GM12878 (cell line): ENCODE results near the gene RPL18. TPM values are rescaled to one million over a fixed set of nuclear protein-coding genes. Genes with fewer than 3 reads are reported as not detected.

Experiments used
- ATAC-seq: fragments of 200-7000 bp; cut with Tn5 transposase; 3 replicates; pipeline ENCODE4 v1.9.1; 2020; ENCODE audit warnings: mild to moderate bottlenecking, moderate library complexity
- BruUV-seq: library from RNA; stranded (reverse); fragments of 400-500 nt; replicated peaks from 2 replicates; lab custom pipeline; 2021; lab: Mats Ljungman, UMichigan
- CTCF ChIA-PET: fragments of 300-600 bp; sonication (Branson Sonifier 250); formaldehyde crosslinking; extraction: SDS; loops from one replicate; lab custom pipeline; 2021; ENCODE audit warnings: inconsistent platforms; lab: Yijun Ruan, JAX
- POLR2A ChIA-PET: fragments of 350-600 bp; formaldehyde crosslinking; extraction: SDS; loops from one replicate; lab custom pipeline; 2021; ENCODE audit warnings: inconsistent platforms; lab: Charles Lee
- RAD21 ChIA-PET: fragments of 300-600 bp; sonication (Branson Sonifier 250); formaldehyde crosslinking; loops from one replicate; lab custom pipeline; 2023; ENCODE audit warnings: antibody characterized with exemption; ENCODE audit not compliant: unreplicated experiment; lab: Charles Lee
- SMC1A ChIA-PET: fragments of 300-600 bp; sonication (Branson Sonifier 250); formaldehyde crosslinking; loops from one replicate; lab custom pipeline; 2023; ENCODE audit not compliant: unreplicated experiment, uncharacterized antibody; lab: Charles Lee
- DNase-seq: peaks from one replicate; pipeline ENCODE4 v3.0.0-alpha.2; 2011; ENCODE audit warnings: low read depth, low spot score
- FAIRE-seq: peaks from 3 replicates; lab custom pipeline; 2011; peaks lifted over from hg19 to GRCh38; lab: Jason Lieb, UNC
- H2AFZ ChIP-seq: 2 replicates; pipeline ENCODE4 v1.6.0; 2011; ENCODE audit warnings: low read depth, low read length, control low read depth; ENCODE audit not compliant: control insufficient read depth
- H3K27ac ChIP-seq: 2 replicates; pipeline ENCODE4 v1.5.1; 2011; ENCODE audit warnings: control low read depth; ENCODE audit not compliant: control insufficient read depth, insufficient read depth
- H3K27me3 ChIP-seq, 2 experiments: replicated peaks in 1 of 2; 2 replicates each; pipeline versions ENCODE4 v1.6.0 to v1.6.1; 2011; ENCODE audit warnings: low read length in 1 of 2; ENCODE audit not compliant: control insufficient read depth in 2 of 2, insufficient read depth in 2 of 2
- H3K36me3 ChIP-seq, 2 experiments: 2 replicates each; pipeline ENCODE4 v1.5.1; 2011; ENCODE audit warnings: low read length in 1 of 2; ENCODE audit not compliant: control insufficient read depth in 2 of 2, insufficient read depth in 2 of 2
- H3K4me1 ChIP-seq: 2 replicates; pipeline ENCODE4 v1.6.1; 2011; ENCODE audit warnings: mild to moderate bottlenecking, low read length, moderate library complexity, mixed read lengths; ENCODE audit not compliant: control insufficient read depth, insufficient read depth
- H3K4me2 ChIP-seq: 2 replicates; pipeline ENCODE4 v1.6.0; 2011; ENCODE audit warnings: control low read depth; ENCODE audit not compliant: control insufficient read depth, insufficient read depth
- H3K4me3 ChIP-seq: fragments of 200-600 bp; sonication (generic); 2 replicates; pipeline ENCODE4 v1.5.1; 2016
- H3K79me2 ChIP-seq: 2 replicates; pipeline ENCODE4 v1.6.0; 2011; ENCODE audit warnings: low read length; ENCODE audit not compliant: control insufficient read depth, insufficient read depth
- H3K9ac ChIP-seq: 2 replicates; pipeline ENCODE4 v1.8.0; 2011; ENCODE audit warnings: low read length, control low read depth, mixed read lengths; ENCODE audit not compliant: control insufficient read depth, insufficient read depth
- H3K9me3 ChIP-seq: replicated peaks from 3 replicates; pipeline ENCODE4 v1.5.1; 2011; ENCODE audit warnings: mild to moderate bottlenecking, low read length; ENCODE audit not compliant: control insufficient read depth, insufficient read depth
- H4K20me1 ChIP-seq: 2 replicates; pipeline ENCODE4 v1.6.0; 2011; ENCODE audit not compliant: control insufficient read depth, insufficient read depth
- BCL3 ChIP-seq: IDR thresholded peaks from 2 replicates; pipeline ENCODE4 v1.6.1; 2011; ENCODE audit warnings: borderline replicate concordance, low read depth, mild to moderate bottlenecking, moderate library complexity, low read length; ENCODE audit not compliant: insufficient read depth, poor library complexity, severe bottlenecking
- BRCA1 ChIP-seq: IDR thresholded peaks from 2 replicates; pipeline ENCODE4 v1.6.1; 2011; ENCODE audit warnings: low read depth, low read length, improper control_type of control experiment
- EED ChIP-seq: sonication (generic); IDR thresholded peaks from 2 replicates; pipeline ENCODE4 v1.6.1; 2016; ENCODE audit warnings: antibody characterized with exemption, low read depth
- EZH2 ChIP-seq: IDR thresholded peaks from 2 replicates; pipeline ENCODE4 v1.6.1; 2012; ENCODE audit warnings: low read depth, mild to moderate bottlenecking, control low read depth, inconsistent platforms, low read length, borderline replicate concordance; ENCODE audit not compliant: control insufficient read depth
- WGBS: methylation state at CpG from one replicate; pipeline ENCODE4 v1.1.6; 2016; ENCODE audit warnings: low lambda C conversion rate; ENCODE audit not compliant: insufficient replicate concordance, insufficient coverage; ENCODE audit errors: missing lambda C conversion rate; 5-methylcytosine and 5-hydroxymethylcytosine counted together
- in situ Hi-C: fragments of 300-500 bp; cut with MboI; formaldehyde crosslinking; loops from 9 replicates; pipeline ENCODE4 v1.14.3; 2018; ENCODE audit warnings: mixed read lengths
- intact Hi-C: fragments of 100-400 bp; cut with micrococcal nuclease; formaldehyde crosslinking; loops from one replicate; pipeline ENCODE4 v1.14.2; 2022; ENCODE audit not compliant: unreplicated experiment
- polyA plus RNA-seq, 11 experiments: library from polyadenylated mRNA; depleted of rRNA in 4 of 11; unstranded in 6 of 11; stranded (reverse) in 5 of 11; fragments of >200 nt; fragmentation: Nextera tagmentation in 4 of 11; fragmentation: Illumina TruSeq in 1 of 11; extraction: Ambion mirVana in 4 of 11; extraction: Trizol in 1 of 11; gene quantifications; 1 replicate in 1 of 11; 2 replicates in 10 of 11; pipeline versions ENCODE4 v1.2.1 to v1.2.3, GENCODE V29; 2011 to 2016; ENCODE audit warnings: inconsistent platforms in 2 of 11, missing spikeins in 2 of 11, low read depth in 1 of 11
- total RNA-seq, 4 experiments: library from RNA; depleted of rRNA in 3 of 4; stranded (reverse); fragments of >200 nt in 3 of 4; fragmentation: Illumina TruSeq in 1 of 4; extraction: Trizol in 1 of 4; gene quantifications; 2 replicates each; pipeline versions ENCODE4 v1.2.1 to v1.2.3, GENCODE V29; 2013 to 2021

Gene RPL18
- total and polyA plus RNA-seq, 10 of the 15 experiments (the other 5 are each of a cell fraction or from before 2014, with no cell fraction given), result 393 to 4,267 (median 2,019) TPM

GRCh38 chr19:48650974-48651682, 32.1 kb upstream of the RPL18 start:
- H3K9ac ChIP-seq, result no peak overlapping the region
- CTCF ChIA-PET, result interaction anchor here (0.6 to 1.5 kb wide), 5 partner anchors 25 to 571 kb away, joined by 3 to 5 read pairs (median 3); partner anchors contain the start of gene RUVBL2
- FAIRE-seq (no peak), DNase-seq (no peak), ATAC-seq (no peak)
- SMC1A ChIA-PET, result interaction anchor here (0.5 to 1.5 kb wide), 2 partner anchors 62 to 144 kb away, joined by 3 to 4 read pairs; no protein-coding TSS in a partner anchor
- no peak overlapping the region for H3K4me3 ChIP-seq
- H3K4me1 ChIP-seq, result peaks cover 15% of the 10 kb centered on the region
- no peak overlapping the region for H3K4me2 ChIP-seq
- no peaks in the 10 kb centered on the region for H3K9me3 ChIP-seq
- 79% methylated on average over 12 of the region's 12 CpGs for WGBS
- no peaks in the 10 kb centered on the region for H3K27me3 ChIP-seq
- RAD21 ChIA-PET, result interaction anchor here (1.0 kb wide), 1 partner anchor 12 kb away, joined by 3 read pairs; no protein-coding TSS in a partner anchor
- H3K79me2 ChIP-seq, result no peaks in the 10 kb centered on the region
- BruUV-seq, result no TSS peak
- intact Hi-C loops (no loop called here), in situ Hi-C loops (no loop called here)
- no peak for TF ChIP-seq EED
- TF ChIP-seq BRCA1, result no peak
- no peak for TF ChIP-seq BCL3
- TF ChIP-seq EZH2, result no peak
- H3K27ac ChIP-seq, result no peak overlapping the region
- H3K36me3 ChIP-seq, result no peaks in the 10 kb centered on the region
- peak overlapping the region; percentile 10 for H2AFZ ChIP-seq
- no peaks in the 10 kb centered on the region for H4K20me1 ChIP-seq
- POLR2A ChIA-PET, result interaction anchor here (0.7 kb wide), 1 partner anchor 319 kb away, joined by 3 read pairs; no protein-coding TSS in a partner anchor
